ACHN (cell line): ENCODE measurements around the gene RGS6.

Experiments used
- DNase-seq: peaks from one replicate; pipeline ENCODE4 v3.0.0-alpha.2; 2015
- in situ Hi-C: cut with HindIII; loops from 2 replicates; pipeline ENCODE4 v1.10.0; 2017; ENCODE audit warnings: low sequenced_read_pairs, low pct_ligation_motif_present, low pct_unique_long_range_greater_than_20kb

Gene RGS6

DNA sequence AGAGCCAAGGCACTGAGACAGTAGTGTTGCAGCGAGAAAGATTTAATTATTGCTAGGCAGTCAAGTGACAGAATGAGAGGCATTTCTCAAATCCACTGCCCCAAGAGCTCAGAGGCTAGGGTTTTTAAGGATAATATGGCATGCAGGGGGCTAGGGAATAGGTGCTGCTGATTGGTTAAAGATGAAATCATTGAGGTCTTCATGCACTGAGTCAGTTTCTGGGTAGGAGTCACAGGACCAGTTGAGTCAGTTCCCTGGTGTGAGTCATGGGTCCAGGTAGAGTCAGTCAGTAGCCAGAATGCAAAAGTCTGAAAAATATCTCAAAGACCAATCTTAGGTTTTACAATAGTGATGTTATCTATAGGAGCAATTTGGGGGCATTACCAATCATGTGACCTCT is 323.8 kb downstream of the RGS6 start:
- in situ Hi-C loops: no loop called here

GRCh38 chr14:72261068-72261467 is 328.8 kb downstream of the RGS6 start:
- no peak for DNase-seq
- in situ Hi-C loops: no loop called here

More for the DNA sequence above, 323.8 kb downstream of the RGS6 start:
- DNase-seq: peak; percentile 17

DNA sequence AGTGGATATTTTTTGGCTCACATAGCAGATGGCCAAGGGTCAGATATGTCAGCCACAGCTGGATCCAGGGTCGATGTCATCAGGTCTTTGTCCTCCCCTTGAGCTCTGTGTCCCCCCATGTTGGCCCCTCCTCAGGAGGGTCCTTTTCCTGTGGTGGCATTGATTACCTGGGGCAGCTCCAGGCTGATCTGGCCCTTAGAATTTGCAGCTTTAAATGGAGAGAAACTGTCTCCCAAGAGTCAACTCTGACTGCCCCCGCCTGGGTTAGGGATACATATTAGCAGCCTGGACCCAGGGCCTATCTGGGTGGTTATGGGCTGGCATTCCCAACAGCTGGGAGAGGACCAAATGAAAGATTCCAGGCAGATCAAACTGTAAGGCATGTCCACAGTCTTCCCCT is 330.5 kb downstream of the RGS6 start:
- in situ Hi-C loops: no loop called here
- DNase-seq: no peak

DNA sequence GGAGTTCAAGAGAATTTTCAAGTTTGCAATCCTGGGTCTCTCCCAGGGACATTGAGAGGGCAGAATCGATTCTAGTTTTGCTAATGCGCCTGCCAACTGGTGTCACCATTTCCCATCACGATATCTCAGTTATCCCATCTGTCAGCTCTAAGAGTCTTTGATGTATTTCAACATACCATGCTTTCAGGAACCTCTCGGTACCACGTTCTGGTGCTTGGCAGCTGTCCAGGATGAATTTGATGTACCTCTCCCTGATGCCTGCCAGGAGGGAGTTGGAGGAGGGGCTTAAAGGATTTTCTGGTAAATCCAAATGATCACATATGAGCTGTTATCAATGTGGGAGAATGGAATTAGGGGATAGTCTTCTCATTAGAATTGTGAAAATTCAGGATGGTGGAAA is 332.5 kb downstream of the RGS6 start:
- in situ Hi-C loops: no loop called here
- DNase-seq: no peak

- in situ Hi-C loops: no loop called here
- DNase-seq: no peak
These were observed 338.0 kb downstream of the RGS6 start for GRCh38 chr14:72270147-72270727.

DNA sequence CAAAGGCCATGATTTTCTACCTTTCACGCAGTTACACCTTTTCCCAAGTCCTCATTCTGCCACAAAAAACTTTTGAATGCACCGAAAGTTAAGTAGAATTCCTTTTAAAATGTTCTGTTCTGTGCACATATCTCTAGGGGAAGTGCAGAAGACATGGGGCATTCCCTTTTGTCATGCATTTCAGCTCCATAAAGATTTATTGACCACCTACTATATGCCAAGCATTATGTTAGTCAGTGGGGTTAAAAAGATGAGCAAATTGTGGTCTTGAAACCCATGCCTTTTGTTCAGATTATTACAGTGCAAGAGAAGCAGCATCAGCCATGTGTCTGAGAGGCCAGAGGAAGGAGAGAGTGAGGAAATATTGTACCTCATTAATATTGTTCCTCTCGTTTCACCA is 338.5 kb downstream of the RGS6 start:
- in situ Hi-C loops: no loop called here
- DNase-seq: no peak

DNA sequence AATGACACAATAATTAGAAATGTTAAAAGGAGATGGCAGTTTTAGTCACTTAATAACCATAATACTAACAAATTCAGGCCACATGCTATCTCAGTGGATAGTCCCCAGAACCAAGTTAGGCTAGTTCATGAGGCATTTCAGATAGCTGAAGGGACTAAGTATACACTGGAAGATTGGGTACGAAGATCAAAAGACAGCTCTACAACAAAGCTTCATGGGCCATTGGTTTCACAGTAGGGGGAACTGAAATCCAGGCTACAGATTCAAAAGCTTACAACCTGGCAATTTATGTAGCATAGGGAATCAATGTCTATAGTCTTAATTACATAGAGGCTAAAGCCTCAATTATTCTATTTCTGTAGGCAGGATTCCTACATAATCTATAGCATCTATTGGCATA is 343.0 kb downstream of the RGS6 start:
- no peak for DNase-seq
- in situ Hi-C loops: no loop called here

DNA sequence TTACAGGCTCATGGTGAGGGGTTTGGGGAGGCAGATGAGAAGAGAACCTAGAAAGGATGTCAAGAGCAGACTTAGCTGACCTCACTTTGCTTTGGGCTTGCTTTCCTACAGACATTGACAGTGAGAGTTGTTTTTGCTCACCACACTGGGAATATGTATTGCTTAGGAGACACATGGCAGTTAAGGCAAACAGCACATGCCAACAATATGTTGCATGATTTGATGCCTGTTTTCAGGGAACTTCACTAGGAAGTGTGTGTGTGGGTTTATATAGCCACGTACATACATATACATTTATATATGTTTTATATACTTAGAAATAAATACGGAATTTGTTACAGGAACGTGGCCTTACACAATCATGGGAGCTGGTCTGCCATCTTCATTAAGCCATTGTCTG is 346.1 kb downstream of the RGS6 start:
- no peak for DNase-seq
- in situ Hi-C loops: no loop called here

GRCh38 chr14:72284176-72284575 is 351.9 kb downstream of the RGS6 start:
- DNase-seq: no peak
- in situ Hi-C loops: no loop called here

- no peak for DNase-seq
- in situ Hi-C loops: no loop called here
These were observed 358.0 kb downstream of the RGS6 start for GRCh38 chr14:72290241-72290640.

- in situ Hi-C loops: no loop called here
- peak; percentile 27 for DNase-seq
These were observed 359.9 kb downstream of the RGS6 start for GRCh38 chr14:72291908-72292688.

DNA sequence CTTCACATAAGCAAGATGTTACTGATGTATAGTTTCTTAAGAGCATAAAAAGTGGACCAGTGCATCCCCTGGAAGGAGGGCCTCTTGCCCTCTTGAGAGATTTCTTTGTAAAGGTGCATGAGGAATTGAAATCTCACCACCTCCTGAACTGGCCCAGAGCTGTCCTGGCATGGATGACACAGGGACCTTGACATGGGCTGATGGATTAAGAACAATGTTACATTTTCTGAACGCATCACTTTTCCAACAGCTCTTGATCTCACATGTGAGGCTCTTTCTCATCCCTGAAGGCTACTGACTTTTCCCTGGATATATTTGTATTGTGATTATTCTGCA is 360.4 kb downstream of the RGS6 start:
- in situ Hi-C loops: no loop called here

DNA sequence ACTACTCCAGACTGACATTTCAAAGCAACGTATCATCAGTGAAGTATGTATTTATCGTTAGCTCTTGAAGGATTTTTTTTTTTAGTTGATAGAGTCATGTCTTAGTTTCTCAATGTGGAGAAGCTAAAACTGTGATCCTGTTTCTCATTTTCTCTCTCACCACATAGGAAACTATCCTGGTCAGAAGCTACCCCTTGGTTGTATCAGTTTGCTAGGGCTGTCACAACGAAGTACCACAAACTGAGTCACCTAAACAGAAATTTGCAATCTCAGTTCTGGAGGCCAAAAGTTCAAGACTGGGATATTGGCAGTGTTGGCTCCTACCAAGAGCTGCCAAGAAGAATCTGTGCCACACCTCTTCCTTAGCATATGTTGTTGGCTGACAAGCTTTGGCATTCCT is 369.1 kb downstream of the RGS6 start:
- in situ Hi-C loops: no loop called here
- no peak for DNase-seq

More for the DNA sequence above, 360.4 kb downstream of the RGS6 start:
- no peak for DNase-seq

- in situ Hi-C loops: no loop called here
- no peak for DNase-seq
These were observed 371.7 kb downstream of the RGS6 start for GRCh38 chr14:72303930-72304329.

GRCh38 chr14:72305561-72305960 is 373.3 kb downstream of the RGS6 start:
- in situ Hi-C loops: no loop called here
- DNase-seq: no peak

DNA sequence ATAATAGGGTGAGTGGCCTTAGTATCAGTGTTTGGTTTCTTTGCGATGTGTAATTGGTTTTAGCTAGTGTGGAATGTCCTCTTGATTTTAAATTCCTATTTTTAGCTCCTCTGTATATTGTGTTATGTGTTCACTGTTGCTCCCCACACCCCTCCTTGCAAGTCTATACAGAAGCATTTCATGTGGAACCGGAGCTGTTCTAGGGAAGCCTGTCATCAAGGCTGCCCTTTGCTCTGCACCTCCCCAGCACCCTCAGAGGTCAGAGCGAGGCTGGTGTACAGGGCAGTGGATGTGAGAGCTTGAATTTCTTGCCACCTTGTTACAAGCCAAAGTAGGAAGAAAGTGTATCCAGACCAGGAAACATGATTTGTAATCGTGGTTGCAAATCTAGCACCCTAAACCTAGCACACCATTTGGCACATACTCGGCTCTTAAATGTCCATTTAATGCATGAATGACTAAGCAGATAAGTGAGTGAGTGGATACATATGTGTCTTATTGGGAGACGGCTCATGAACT is 376.8 kb downstream of the RGS6 start:
- no peak for DNase-seq
- in situ Hi-C loops: no loop called here

DNA sequence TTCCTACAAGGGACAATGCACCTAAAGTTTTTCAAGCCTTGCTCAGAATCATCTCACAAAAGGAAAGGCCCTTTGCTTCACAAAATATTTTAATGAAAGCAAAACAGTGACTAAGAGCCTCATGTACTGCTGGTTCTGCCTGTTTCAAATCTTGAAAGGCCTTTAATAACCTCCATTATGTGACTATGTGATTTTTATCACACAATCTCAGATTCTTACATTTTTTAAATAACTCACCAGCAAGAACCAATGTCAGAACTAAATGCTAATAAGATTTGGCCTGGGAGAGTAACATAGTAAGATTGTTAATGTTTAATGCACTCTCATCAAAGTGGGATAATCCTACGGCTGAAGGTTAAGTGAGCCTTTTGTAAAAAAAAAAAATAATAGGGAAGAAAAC is 378.9 kb downstream of the RGS6 start:
- DNase-seq: no peak
- in situ Hi-C loops: no loop called here

DNA sequence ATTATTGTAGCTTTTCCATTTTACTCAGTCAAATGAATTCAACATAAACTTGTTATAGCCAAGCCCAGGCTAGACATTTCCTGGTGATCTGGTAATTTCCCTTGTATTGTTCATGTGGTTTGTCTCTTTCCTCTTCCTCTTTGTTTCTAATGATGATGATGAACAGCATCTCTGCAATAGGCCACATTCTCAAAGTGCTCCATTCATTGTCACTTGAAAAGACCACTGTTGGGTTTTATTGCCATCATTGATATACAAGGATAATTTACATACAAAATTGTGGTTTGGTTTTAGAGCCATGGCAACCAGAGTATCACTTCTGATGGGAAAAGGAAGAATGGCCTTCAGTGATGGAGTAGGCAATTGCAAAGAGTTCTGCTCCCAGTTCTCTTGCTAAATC is 379.3 kb downstream of the RGS6 start:
- no peak for DNase-seq
- in situ Hi-C loops: no loop called here

DNA sequence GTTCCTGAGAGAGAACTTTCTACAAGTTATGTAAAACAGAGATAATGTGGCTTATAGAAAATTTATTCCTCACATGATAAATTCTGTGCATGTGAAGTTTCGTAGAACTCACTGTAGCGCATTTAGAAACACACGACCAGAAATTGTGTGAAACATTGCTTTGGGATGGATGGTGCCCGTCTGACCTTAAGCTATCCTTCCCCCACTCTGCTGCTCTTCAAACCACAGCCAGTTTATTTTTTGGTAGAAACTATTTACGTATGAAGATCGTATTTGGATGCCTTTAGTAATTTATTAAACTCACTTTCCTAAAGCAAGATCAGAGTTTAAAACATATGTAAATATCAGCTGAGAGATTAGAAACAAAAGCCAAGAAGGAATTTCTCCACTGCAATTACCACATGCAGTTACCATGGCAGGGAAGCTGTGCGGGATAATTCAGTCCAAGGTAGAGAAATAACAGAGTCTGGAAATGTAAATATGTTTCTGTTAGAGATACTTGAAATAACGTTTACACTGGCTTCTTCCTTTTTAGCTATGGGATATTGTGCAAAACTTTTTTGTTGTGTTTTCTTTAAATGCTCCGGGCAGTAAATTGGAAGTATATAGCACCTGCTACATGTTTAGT is 382.7 kb downstream of the RGS6 start:
- in situ Hi-C loops: no loop called here
- no peak for DNase-seq

GRCh38 chr14:72315714-72316113 is 383.5 kb downstream of the RGS6 start:
- in situ Hi-C loops: no loop called here
- DNase-seq: no peak
